K562 (cell line): ENCODE measurements around the gene AGAP1. TPM values are rescaled to one million over a fixed set of nuclear protein-coding genes. Genes with fewer than 3 reads are reported as not detected.

ENCODE experiments used
- ATAC-seq: fragments of 200-7000 bp; cut with Tn5 transposase; 3 replicates; pipeline ENCODE4 v1.9.1; 2020; ENCODE audit warnings: moderate library complexity
- BruUV-seq: library from RNA; stranded (reverse); fragments of 400-500 nt; replicated peaks from 2 replicates; lab custom pipeline; 2021; lab: Mats Ljungman, UMichigan
- CTCF ChIA-PET: fragments of 300-600 bp; formaldehyde crosslinking; extraction: SDS; loops from one replicate; lab custom pipeline; 2021; ENCODE audit warnings: low intra/inter-chr PET ratio; lab: Yijun Ruan, JAX
- POLR2A ChIA-PET: fragments of 300-600, 350-650 bp; sonication (Branson Sonifier 250); formaldehyde crosslinking; extraction: SDS; loops from one replicate; lab custom pipeline; 2021; ENCODE audit warnings: antibody characterized with exemption, inconsistent platforms; lab: Yijun Ruan, JAX
- DNase-seq, 4 experiments: peaks; one replicate each; pipeline versions ENCODE4 v3.0.0 to v3.0.0-alpha.2; 2011 to 2018; ENCODE audit warnings: low spot score in 3 of 4, mixed read lengths in 3 of 4; ENCODE audit errors: extremely low read depth in 1 of 4
- FAIRE-seq: peaks from 2 replicates; lab custom pipeline; 2011; peaks lifted over from hg19 to GRCh38; lab: Jason Lieb, UNC
- H2AFZ ChIP-seq: 2 replicates; pipeline ENCODE4 v1.6.0; 2011; ENCODE audit warnings: low read depth, low read length, control low read depth, inconsistent platforms
- H3K27ac ChIP-seq: fragments of 200-600 bp; 3 replicates; pipeline ENCODE4 v1.8.0; 2011; ENCODE audit warnings: low read depth, mild to moderate bottlenecking, control low read depth, inconsistent platforms, low read length, moderate library complexity, mixed read lengths; ENCODE audit errors: extremely low read depth
- H3K27me3 ChIP-seq, 2 experiments: fragments of 300-600 bp in 1 of 2; 2 replicates in 1 of 2; 3 replicates in 1 of 2; pipeline versions ENCODE4 v1.6.0 to v1.8.0; 2011; ENCODE audit warnings: inconsistent platforms in 2 of 2, low read length in 2 of 2, mild to moderate bottlenecking in 1 of 2, mixed read lengths in 1 of 2, moderate library complexity in 1 of 2; ENCODE audit not compliant: control insufficient read depth in 2 of 2, insufficient read depth in 2 of 2
- H3K36me3 ChIP-seq: fragments of 300-600 bp; 3 replicates; pipeline ENCODE4 v1.8.0; 2011; ENCODE audit warnings: mild to moderate bottlenecking, low read length, inconsistent platforms; ENCODE audit not compliant: control insufficient read depth, insufficient read depth
- H3K4me1 ChIP-seq, 2 experiments: fragments of 200-600 bp in 1 of 2; replicated peaks in 1 of 2; 2 replicates in 1 of 2; 3 replicates in 1 of 2; pipeline versions ENCODE4 v1.5.1 to v1.8.0; 2011; ENCODE audit warnings: inconsistent platforms in 2 of 2, low read length in 2 of 2, mild to moderate bottlenecking in 1 of 2, mixed read lengths in 1 of 2, moderate library complexity in 1 of 2; ENCODE audit not compliant: control insufficient read depth in 2 of 2, insufficient read depth in 2 of 2
- H3K4me2 ChIP-seq: 2 replicates; pipeline ENCODE4 v1.6.1; 2011; ENCODE audit warnings: low read length, control low read depth, inconsistent platforms, mixed read lengths; ENCODE audit not compliant: insufficient read depth
- H3K4me3 ChIP-seq: fragments of 200-600 bp; sonication (generic), shearing (Covaris generic); 2 replicates; pipeline ENCODE4 v1.5.1; 2016; ENCODE audit warnings: control low read depth, inconsistent platforms
- H3K79me2 ChIP-seq: fragments of 200-600 bp; 3 replicates; pipeline ENCODE4 v1.8.0; 2011; ENCODE audit warnings: low read length, inconsistent platforms; ENCODE audit not compliant: control insufficient read depth, insufficient read depth
- H3K9ac ChIP-seq, 2 experiments: 2 replicates each; pipeline versions ENCODE4 v1.6.0 to v1.6.1; 2011; ENCODE audit warnings: low read depth in 2 of 2, low read length in 2 of 2, control low read depth in 1 of 2, inconsistent platforms in 1 of 2, mild to moderate bottlenecking in 1 of 2, mixed read lengths in 1 of 2; ENCODE audit not compliant: insufficient read depth in 1 of 2
- H3K9me1 ChIP-seq: one replicate; pipeline ENCODE4 v1.6.0; 2011; ENCODE audit warnings: inconsistent platforms, mild to moderate bottlenecking, low read length, moderate library complexity; ENCODE audit not compliant: control insufficient read depth, insufficient read depth
- H3K9me3 ChIP-seq: replicated peaks from 2 replicates; pipeline ENCODE4 v1.5.1; 2011; ENCODE audit warnings: low read depth, low read length, inconsistent platforms; ENCODE audit not compliant: control insufficient read depth, insufficient read depth
- H4K20me1 ChIP-seq: replicated peaks from 2 replicates; pipeline ENCODE4 v1.6.1; 2011; ENCODE audit warnings: low read length, inconsistent platforms, mixed read lengths; ENCODE audit not compliant: control insufficient read depth, insufficient read depth
- ARNT ChIP-seq, 2 experiments: fragments of 450-650 bp; IDR thresholded peaks; 2 replicates each; pipeline ENCODE4 v1.6.1; 2016; ENCODE audit warnings: mild to moderate bottlenecking in 1 of 2
- CHD1 ChIP-seq: fragments of 200-600 bp; sonication (generic); IDR thresholded peaks from one replicate; pipeline ENCODE4 v1.6.1; 2012; ENCODE audit warnings: mild to moderate bottlenecking, moderate library complexity, low read length, inconsistent platforms
- DLX4 ChIP-seq: fragments of 250-450 bp; sonication (Bioruptor Pico); IDR thresholded peaks from 2 replicates; pipeline ENCODE4 v1.6.1; 2021; ENCODE audit warnings: mild to moderate bottlenecking
- HDAC2 ChIP-seq: fragments of 450-650 bp; IDR thresholded peaks from 2 replicates; pipeline ENCODE4 v1.6.1; 2016; ENCODE audit warnings: mild to moderate bottlenecking
- HDAC6 ChIP-seq: IDR thresholded peaks from 2 replicates; pipeline ENCODE4 v1.6.1; 2012; ENCODE audit warnings: low read depth, mild to moderate bottlenecking, control low read depth, inconsistent platforms, low read length, moderate library complexity
- MTF1 ChIP-seq: fragments of 250-450 bp; sonication (Bioruptor Pico); IDR thresholded peaks from 2 replicates; pipeline ENCODE4 v1.9.0; 2021; ENCODE audit warnings: moderate library complexity, mild to moderate bottlenecking, inconsistent platforms, borderline replicate concordance
- MXI1 ChIP-seq: IDR thresholded peaks from 2 replicates; pipeline ENCODE4 v1.6.1; 2011; ENCODE audit warnings: low read depth, mild to moderate bottlenecking, improper control_type of control experiment, low read length
- NR4A1 ChIP-seq, 2 experiments: fragments of 250-450 bp in 1 of 2; fragments of 450-650 bp in 1 of 2; sonication (Bioruptor Pico) in 1 of 2; IDR thresholded peaks; 2 replicates each; pipeline versions ENCODE4 v1.4.0 to v1.6.1; 2016 to 2020; ENCODE audit warnings: mild to moderate bottlenecking in 2 of 2, missing compliant biosample characterization in 1 of 2, missing genetic modification characterization in 1 of 2, moderate library complexity in 1 of 2
- POLR2B ChIP-seq: fragments of 450-650 bp; IDR thresholded peaks from 2 replicates; pipeline ENCODE4 v1.6.1; 2018; ENCODE audit warnings: low read depth; ENCODE audit not compliant: partially characterized antibody
- VEZF1 ChIP-seq: fragments of 200-800 bp; sonication (Bioruptor generic); IDR thresholded peaks from 2 replicates; pipeline ENCODE4 v1.6.1; 2017; ENCODE audit warnings: missing genetic modification characterization, missing compliant biosample characterization
- ZNF436 ChIP-seq: fragments of 250-450, 450-650 bp; sonication (Bioruptor Pico); formaldehyde crosslinking; IDR thresholded peaks from 2 replicates; pipeline ENCODE4 v1.7.0; 2020; ENCODE audit warnings: mild to moderate bottlenecking
- ZNF586 ChIP-seq: fragments of 450-650 bp; formaldehyde crosslinking; conservative IDR thresholded peaks from 2 replicates; pipeline ENCODE4 v1.4.0; 2020; ENCODE audit warnings: mild to moderate bottlenecking, moderate library complexity
- WGBS: fragments of 100-300 bp; shearing (Covaris generic); methylation state at CpG from one replicate; pipeline ENCODE4 v1.1.6; 2016; ENCODE audit warnings: low coverage, mixed read lengths; ENCODE audit not compliant: insufficient coverage; ENCODE audit errors: missing lambda C conversion rate; 5-methylcytosine and 5-hydroxymethylcytosine counted together
- in situ Hi-C: fragments of 300-500 bp; cut with MboI; formaldehyde crosslinking; loops from 4 replicates; pipeline ENCODE4 v1.15.0; 2018; ENCODE audit warnings: inconsistent platforms, mixed read lengths
- intact Hi-C: fragments of 100-400 bp; cut with micrococcal nuclease; formaldehyde crosslinking; loops from 2 replicates; pipeline ENCODE4 v1.14.2; 2022
- polyA plus RNA-seq, 8 experiments: library from polyadenylated mRNA; depleted of rRNA in 4 of 8; stranded (reverse) in 5 of 8; unstranded in 3 of 8; fragments of >200 nt; fragmentation: Nextera tagmentation in 2 of 8; fragmentation: Illumina TruSeq in 1 of 8; extraction: Ambion mirVana in 2 of 8; extraction: Trizol in 1 of 8; gene quantifications; 2 replicates each; pipeline versions ENCODE4 v1.2.1 to v1.2.3, GENCODE V29; 2011 to 2014; ENCODE audit warnings: inconsistent platforms in 1 of 8, missing spikeins in 1 of 8
- total RNA-seq, 7 experiments: library from RNA; depleted of rRNA in 6 of 7; stranded (reverse); fragments of >200 nt in 6 of 7; fragmentation: Illumina TruSeq in 2 of 7; extraction: Trizol in 2 of 7; gene quantifications; 2 replicates each; pipeline versions ENCODE4 v1.2.1 to v1.2.3, GENCODE V29; 2011 to 2021; ENCODE audit warnings: low replicate concordance in 1 of 7
- TF ChIP-seq, protein P1 (sequence below): IDR thresholded peaks from 3 replicates; pipeline ENCODE4 v1.6.1; 2011; ENCODE audit warnings: borderline replicate concordance, mild to moderate bottlenecking; ENCODE audit not compliant: insufficient read length, insufficient read depth
- TF ChIP-seq, protein P2 (sequence below): fragments of 450-650 bp; IDR thresholded peaks from 2 replicates; pipeline ENCODE4 v1.6.1; 2018; ENCODE audit warnings: mild to moderate bottlenecking, low read depth; ENCODE audit not compliant: partially characterized antibody

AGAP1 gene
- total and polyA plus RNA-seq, 9 of the 15 experiments (the other 6 are each of a cell fraction or from before 2014, with no cell fraction given): 1.3 to 24.0 (median 10.6) TPM

- TF ChIP-seq MTF1 (CRISPR knock-in tag) (no peak), NR4A1 (CRISPR knock-in tag; IDR thresholded peaks at IDR 0.05) (no peak), NR4A1 (tag; IDR thresholded peaks at IDR 0.05) (no peak), ARNT (IDR thresholded peaks at IDR 0.05) (no peak)
These were observed 183.5 kb downstream of the AGAP1 start (continued) for GRCh38 chr2:235677276-235677788.

- peaks cover 74% of the 10 kb centered on the region for H3K79me2 ChIP-seq
- WGBS: 87% methylated on average over 11 of the region's 11 CpGs
- TF ChIP-seq VEZF1 (CRISPR knock-in tag) (no peak), MXI1 (no peak), HDAC2 (no peak), CHD1 (no peak), HDAC6 (no peak), DLX4 (no peak), ZNF586 (CRISPR knock-in tag) (no peak), POLR2B (no peak), ZNF436 (CRISPR knock-in tag) (no peak)
- TF ChIP-seq, protein P1, sequence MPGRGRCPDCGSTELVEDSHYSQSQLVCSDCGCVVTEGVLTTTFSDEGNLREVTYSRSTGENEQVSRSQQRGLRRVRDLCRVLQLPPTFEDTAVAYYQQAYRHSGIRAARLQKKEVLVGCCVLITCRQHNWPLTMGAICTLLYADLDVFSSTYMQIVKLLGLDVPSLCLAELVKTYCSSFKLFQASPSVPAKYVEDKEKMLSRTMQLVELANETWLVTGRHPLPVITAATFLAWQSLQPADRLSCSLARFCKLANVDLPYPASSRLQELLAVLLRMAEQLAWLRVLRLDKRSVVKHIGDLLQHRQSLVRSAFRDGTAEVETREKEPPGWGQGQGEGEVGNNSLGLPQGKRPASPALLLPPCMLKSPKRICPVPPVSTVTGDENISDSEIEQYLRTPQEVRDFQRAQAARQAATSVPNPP: no peak
- TF ChIP-seq, protein P2, sequence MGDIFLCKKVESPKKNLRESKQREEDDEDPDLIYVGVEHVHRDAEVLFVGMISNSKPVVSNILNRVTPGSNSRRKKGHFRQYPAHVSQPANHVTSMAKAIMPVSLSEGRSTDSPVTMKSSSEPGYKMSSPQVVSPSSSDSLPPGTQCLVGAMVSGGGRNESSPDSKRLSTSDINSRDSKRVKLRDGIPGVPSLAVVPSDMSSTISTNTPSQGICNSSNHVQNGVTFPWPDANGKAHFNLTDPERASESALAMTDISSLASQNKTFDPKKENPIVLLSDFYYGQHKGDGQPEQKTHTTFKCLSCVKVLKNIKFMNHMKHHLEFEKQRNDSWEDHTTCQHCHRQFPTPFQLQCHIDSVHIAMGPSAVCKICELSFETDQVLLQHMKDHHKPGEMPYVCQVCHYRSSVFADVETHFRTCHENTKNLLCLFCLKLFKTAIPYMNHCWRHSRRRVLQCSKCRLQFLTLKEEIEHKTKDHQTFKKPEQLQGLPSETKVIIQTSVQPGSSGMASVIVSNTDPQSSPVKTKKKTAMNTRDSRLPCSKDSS: no peak
- TF ChIP-seq, all 486 proteins: peak for 0
These were observed 184.1 kb downstream of the AGAP1 start for GRCh38 chr2:235677937-235678336.

More at GRCh38 chr2:235677937-235678336, 184.1 kb downstream of the AGAP1 start:
- no peak overlapping the region for H3K27ac ChIP-seq
- intact Hi-C loops (no loop called here), in situ Hi-C loops (no loop called here)
- H2AFZ ChIP-seq: no peak overlapping the region
- ATAC-seq (no peak), FAIRE-seq (no peak), DNase-seq (no peak)
- no peak overlapping the region for H3K4me2 ChIP-seq
- peaks cover 15% of the 10 kb centered on the region for H4K20me1 ChIP-seq
- H3K36me3 ChIP-seq: no peaks in the 10 kb centered on the region
- H3K27me3 ChIP-seq: no peaks in the 10 kb centered on the region
- ChIA-PET CTCF (interaction anchor here (0.7 kb wide), 1 partner anchor 177 kb away, joined by 3 read pairs; no protein-coding TSS in a partner anchor), POLR2A (interaction anchor here (1.0 kb wide), 1 partner anchor 12 kb away, joined by 4 read pairs; no protein-coding TSS in a partner anchor)
- BruUV-seq: no TSS peak
- H3K4me1 ChIP-seq: peaks cover 4 to 9% of the 10 kb centered on the region in 2 experiments; a peak in 4 of 5 replicates
- no peak overlapping the region for H3K4me3 ChIP-seq
- H3K9ac ChIP-seq: no peak overlapping the region
- H3K9me1 ChIP-seq: no peaks in the 10 kb centered on the region
- no peaks in the 10 kb centered on the region for H3K9me3 ChIP-seq
